Activated naive CD4-positive, alpha-beta T cell treated with anti-CD3 and anti-CD28 coated beads for 36 hours (primary cell): ENCODE results near the gene KIRREL1. TPM values are rescaled to one million over a fixed set of nuclear protein-coding genes. Genes with fewer than 3 reads are reported as not detected.
A peak's percentile ranks its signal among the peaks of the same experiment; 100 is the strongest.

Source experiments
- CTCF ChIA-PET: fragments of 350-600 bp; sonication (Branson Sonifier 250); formaldehyde crosslinking; loops from one replicate; lab custom pipeline; 2021; ENCODE audit warnings: antibody characterized with exemption; lab: Charles Lee
- DNase-seq: peaks from one replicate; pipeline ENCODE4 v3.0.0-alpha.2; 2020
- H3K27ac Mint-ChIP-seq: one replicate; pipeline ENCODE4 v1.8.0; 2021; ENCODE audit warnings: mild to moderate bottlenecking, mixed read lengths
- H3K27me3 Mint-ChIP-seq: one replicate; pipeline ENCODE4 v1.8.0; 2021; ENCODE audit warnings: low read depth, mixed read lengths
- H3K36me3 Mint-ChIP-seq: one replicate; pipeline ENCODE4 v1.8.0; 2021; ENCODE audit warnings: low read depth, mixed read lengths
- H3K4me1 Mint-ChIP-seq: one replicate; pipeline ENCODE4 v1.8.0; 2021; ENCODE audit warnings: low read depth, mixed read lengths
- H3K4me3 Mint-ChIP-seq: one replicate; pipeline ENCODE4 v1.8.0; 2021; ENCODE audit warnings: mild to moderate bottlenecking, moderate library complexity, mixed read lengths
- H3K9me3 Mint-ChIP-seq: one replicate; pipeline ENCODE4 v1.8.0; 2021; ENCODE audit warnings: mixed read lengths
- intact Hi-C: fragments of 100-400 bp; cut with micrococcal nuclease; formaldehyde crosslinking; loops from one replicate; pipeline ENCODE4 v1.15.1; 2023
- total RNA-seq, 2 experiments: library from RNA; stranded (reverse); gene quantifications; one replicate each; pipeline ENCODE4 v1.2.3, GENCODE V29; 2021

KIRREL1 gene
- total RNA-seq, 2 experiments from 2014 or later: 0.05 TPM; not detected in 1

DNA sequence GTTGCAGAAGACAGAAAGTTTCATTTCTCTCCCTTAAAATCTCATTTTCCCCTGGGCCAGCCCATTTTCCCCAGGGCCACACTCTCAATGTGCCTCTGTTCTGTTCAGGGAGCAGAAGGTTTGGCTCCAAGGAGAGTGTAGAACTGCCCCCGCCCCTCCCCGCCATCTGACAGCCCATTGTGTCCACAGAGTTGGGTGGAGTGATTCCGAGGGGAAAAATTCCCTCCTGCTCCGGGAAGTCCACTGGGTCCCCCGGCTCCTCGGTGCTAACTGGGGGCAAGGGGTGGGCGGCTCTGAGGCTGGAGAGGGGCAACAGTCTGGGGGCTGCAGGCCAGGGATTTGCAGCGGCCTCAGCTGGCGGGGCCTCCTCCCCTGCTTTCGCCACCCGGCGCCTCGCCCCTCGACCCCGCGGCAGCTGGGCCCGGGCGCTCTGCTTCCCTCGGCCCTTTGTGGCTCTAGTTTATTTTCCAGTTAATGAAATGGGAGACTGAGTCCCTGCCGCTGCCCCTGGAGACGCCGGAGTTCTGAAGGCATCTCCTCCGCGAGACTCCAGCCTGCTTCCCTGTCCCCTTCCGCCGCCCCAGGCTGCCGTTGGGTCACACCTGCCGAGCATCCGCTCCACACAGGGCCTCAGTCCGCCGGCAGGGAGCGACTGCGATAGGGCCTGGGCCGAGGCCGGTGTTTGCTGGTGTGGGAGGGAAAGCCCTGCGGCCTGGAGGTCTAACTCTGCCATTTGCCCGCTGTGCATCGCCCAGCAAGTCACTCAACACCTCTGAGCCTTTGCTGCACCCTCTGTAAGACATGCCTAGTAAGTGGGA, 14.7 kb upstream of the KIRREL1 start:
- peak; percentile 5 for DNase-seq
- intact Hi-C loops: no loop called here
- CTCF ChIA-PET: interaction anchor here (0.6 to 1.0 kb wide), 2 partner anchors 107 to 135 kb away, joined by 3 to 5 read pairs; no protein-coding TSS in a partner anchor
- H3K9me3 Mint-ChIP-seq: no peaks in the 10 kb centered on the region
- no peak overlapping the region for H3K27ac Mint-ChIP-seq
- no peaks in the 10 kb centered on the region for H3K4me1 Mint-ChIP-seq
- no peak overlapping the region for H3K4me3 Mint-ChIP-seq
- H3K27me3 Mint-ChIP-seq: peaks cover 33% of the 10 kb centered on the region
- H3K36me3 Mint-ChIP-seq: no peaks in the 10 kb centered on the region

DNA sequence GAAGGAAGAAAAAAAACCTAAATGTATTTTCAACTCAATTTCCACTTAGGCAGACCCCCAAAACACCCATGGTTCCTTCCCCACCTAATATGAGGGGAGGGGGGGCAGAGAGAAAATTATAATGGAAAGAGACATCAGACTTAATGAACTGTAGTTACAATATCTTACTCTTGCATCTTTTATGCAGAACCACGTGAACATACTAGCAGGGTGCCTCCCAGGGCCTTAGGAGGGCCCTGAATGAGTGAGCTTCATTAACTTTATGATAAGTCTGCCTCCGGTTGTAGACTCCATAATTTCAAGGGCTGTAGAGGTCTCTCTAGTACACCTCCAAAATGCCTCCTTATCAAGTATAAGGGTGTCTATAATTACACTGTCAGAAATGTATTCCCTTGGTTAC, 11.3 kb upstream of the KIRREL1 start:
- Mint-ChIP-seq H3K27me3 (peaks cover 22% of the 10 kb centered on the region), H3K9me3 (no peaks in the 10 kb centered on the region), H3K36me3 (no peaks in the 10 kb centered on the region), H3K4me3 (no peak overlapping the region), H3K27ac (no peak overlapping the region), H3K4me1 (no peaks in the 10 kb centered on the region)
- CTCF ChIA-PET: interaction anchor here (2.3 to 2.6 kb wide), 2 partner anchors 9 to 139 kb away, joined by 6 to 13 read pairs; no protein-coding TSS in a partner anchor
- no peak for DNase-seq
- intact Hi-C loops: no loop called here

DNA sequence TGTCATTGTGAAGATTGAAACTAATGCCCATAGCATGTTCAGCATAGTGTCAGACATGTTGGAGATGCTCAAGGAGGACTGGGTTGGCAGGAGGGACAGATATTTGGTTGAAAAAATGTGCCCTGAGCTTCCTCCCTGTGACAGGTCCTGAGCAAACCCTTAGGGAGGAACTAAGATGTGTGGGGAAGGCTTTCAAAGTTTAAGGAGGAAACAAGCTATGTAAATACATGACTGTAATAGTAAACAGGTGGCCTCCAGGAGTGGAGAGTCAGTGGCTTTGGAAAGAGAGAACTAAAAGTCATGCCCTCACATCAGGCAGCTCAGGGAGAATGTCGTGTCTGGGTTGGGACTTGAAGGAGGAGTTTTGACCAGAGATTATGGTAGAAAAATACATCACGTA, 9.7 kb upstream of the KIRREL1 start:
- H3K9me3 Mint-ChIP-seq: no peaks in the 10 kb centered on the region
- no peak overlapping the region for H3K4me3 Mint-ChIP-seq
- H3K27ac Mint-ChIP-seq: no peak overlapping the region
- CTCF ChIA-PET: interaction anchor here (0.7 to 2.7 kb wide), 5 partner anchors 8 to 140 kb away, joined by 3 to 7 read pairs (median 5); no protein-coding TSS in a partner anchor
- peaks cover 15% of the 10 kb centered on the region for H3K27me3 Mint-ChIP-seq
- no peaks in the 10 kb centered on the region for H3K4me1 Mint-ChIP-seq
- no peaks in the 10 kb centered on the region for H3K36me3 Mint-ChIP-seq
- no peak for DNase-seq
- intact Hi-C loops: no loop called here

DNA sequence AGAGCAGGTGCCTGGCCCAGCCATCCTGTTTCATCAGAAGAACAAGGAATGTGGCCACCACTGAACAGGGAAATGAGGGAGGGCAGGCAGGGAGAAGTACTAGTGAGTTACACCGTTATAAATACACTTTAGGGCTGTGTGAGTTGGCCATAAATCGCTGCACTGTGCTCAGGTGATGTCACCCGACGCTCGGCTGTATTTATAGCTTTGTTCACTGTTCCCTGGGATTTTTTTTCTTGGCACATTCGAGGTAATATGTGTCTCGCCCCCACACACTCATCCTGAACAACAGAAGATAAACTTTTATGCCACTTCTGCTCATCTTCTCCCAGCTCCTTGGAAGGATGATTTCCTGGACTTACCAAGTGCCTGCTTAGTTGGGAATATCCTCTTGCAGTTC, 9.0 kb upstream of the KIRREL1 start:
- no peak for DNase-seq
- no peak overlapping the region for H3K4me3 Mint-ChIP-seq
- no peaks in the 10 kb centered on the region for H3K9me3 Mint-ChIP-seq
- intact Hi-C loops: no loop called here
- CTCF ChIA-PET: interaction anchor here (0.7 to 2.7 kb wide), 5 partner anchors 7 to 139 kb away, joined by 3 to 7 read pairs (median 3); no protein-coding TSS in a partner anchor
- no peak overlapping the region for H3K27ac Mint-ChIP-seq
- H3K4me1 Mint-ChIP-seq: no peaks in the 10 kb centered on the region
- peaks cover 13% of the 10 kb centered on the region for H3K27me3 Mint-ChIP-seq
- H3K36me3 Mint-ChIP-seq: no peaks in the 10 kb centered on the region

DNA sequence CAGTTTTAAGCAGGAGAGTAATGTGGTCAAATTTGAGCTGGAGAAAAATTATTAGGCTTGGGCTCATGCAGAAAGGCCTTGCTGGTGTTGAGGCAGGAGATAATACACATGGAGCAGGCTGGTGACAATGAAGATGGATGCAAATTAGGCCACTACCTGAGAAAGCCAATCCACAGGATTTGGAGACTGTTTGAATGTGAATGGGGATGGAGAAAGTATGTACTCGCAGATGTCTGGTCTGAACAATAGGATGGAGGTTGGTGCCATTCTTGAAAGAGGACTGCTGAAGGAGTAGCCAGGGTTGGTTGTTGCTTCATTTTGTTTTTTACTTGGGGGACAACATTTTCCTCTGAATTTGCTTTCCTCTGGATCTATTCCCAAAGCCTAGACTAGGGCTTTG, 8.0 kb upstream of the KIRREL1 start:
- H3K27me3 Mint-ChIP-seq: peaks cover 16% of the 10 kb centered on the region
- no peak overlapping the region for H3K4me3 Mint-ChIP-seq
- no peaks in the 10 kb centered on the region for H3K9me3 Mint-ChIP-seq
- H3K27ac Mint-ChIP-seq: no peak overlapping the region
- H3K4me1 Mint-ChIP-seq: no peaks in the 10 kb centered on the region
- CTCF ChIA-PET: interaction anchor here (1.3 kb wide), 1 partner anchor 136 kb away, joined by 3 read pairs; no protein-coding TSS in a partner anchor
- H3K36me3 Mint-ChIP-seq: no peaks in the 10 kb centered on the region
- DNase-seq: no peak
- intact Hi-C loops: no loop called here

DNA sequence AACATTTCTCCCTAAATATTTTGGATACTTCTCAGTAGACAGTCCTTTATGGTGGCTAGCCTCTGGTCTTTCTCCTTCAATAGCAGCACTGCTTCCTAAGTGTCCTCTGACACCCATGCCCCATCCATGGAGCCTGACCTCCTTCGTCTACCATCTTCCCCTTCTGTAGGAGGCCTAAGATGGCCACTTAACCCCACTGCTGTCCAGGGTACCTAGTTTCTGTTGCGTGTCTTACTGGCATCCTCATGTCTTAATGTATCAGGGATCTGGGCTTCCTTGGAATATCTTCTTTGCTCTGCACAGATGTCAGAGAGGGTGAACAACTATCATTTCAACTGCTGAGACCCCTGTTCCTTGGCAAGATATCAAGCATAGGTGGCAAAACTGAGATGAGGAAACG, 5.4 kb upstream of the KIRREL1 start:
- peaks cover 3% of the 10 kb centered on the region for H3K4me1 Mint-ChIP-seq
- intact Hi-C loops: no loop called here
- H3K36me3 Mint-ChIP-seq: no peaks in the 10 kb centered on the region
- no peak overlapping the region for H3K27ac Mint-ChIP-seq
- CTCF ChIA-PET: interaction anchor here (7.2 kb wide), 1 partner anchor 136 kb away, joined by 128 read pairs; no protein-coding TSS in a partner anchor
- no peak for DNase-seq
- H3K9me3 Mint-ChIP-seq: no peaks in the 10 kb centered on the region
- H3K4me3 Mint-ChIP-seq: no peak overlapping the region
- H3K27me3 Mint-ChIP-seq: peaks cover 34% of the 10 kb centered on the region

DNA sequence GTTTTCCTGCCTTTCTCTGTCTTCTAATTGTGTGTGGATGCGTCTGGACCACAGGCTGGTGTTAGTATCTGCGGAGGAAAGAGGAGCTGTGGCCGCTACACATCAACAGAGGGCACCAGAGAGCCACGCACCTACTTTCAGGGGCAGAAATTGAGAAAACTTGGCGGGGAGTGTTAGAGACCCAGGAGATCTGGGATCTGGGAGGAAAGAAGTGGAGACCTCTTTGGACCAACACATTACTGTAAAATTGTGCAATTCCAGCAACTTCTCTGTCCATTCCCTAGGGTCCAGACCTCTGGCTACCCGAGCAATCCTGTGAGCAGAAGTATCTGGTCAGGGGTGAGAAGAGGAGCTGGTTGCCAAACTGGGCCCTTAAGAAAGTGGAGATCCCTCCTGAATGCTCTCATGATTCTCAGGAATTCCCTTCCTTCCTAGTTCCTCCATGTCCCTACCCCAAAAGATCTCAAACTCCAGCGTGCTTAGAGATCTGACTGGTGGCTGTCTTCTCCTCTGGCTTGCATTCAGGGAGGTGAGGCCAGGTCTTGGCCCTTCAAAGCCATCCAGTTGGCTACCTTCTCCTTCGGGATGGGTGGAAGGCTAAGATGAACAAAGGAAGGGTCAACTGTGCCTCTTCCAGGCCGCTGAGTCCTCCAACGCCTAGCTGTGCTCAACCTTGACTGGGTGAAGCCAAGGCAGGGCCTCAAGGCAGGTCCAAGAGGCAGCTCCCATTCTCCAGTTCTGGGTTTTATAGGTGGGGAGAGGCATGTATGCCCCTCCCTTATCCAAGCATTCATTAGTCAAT, 1.2 kb upstream of the KIRREL1 start:
- Mint-ChIP-seq H3K36me3 (no peaks in the 10 kb centered on the region), H3K9me3 (no peaks in the 10 kb centered on the region), H3K4me3 (no peak overlapping the region), H3K27me3 (peaks cover 48% of the 10 kb centered on the region), H3K27ac (no peak overlapping the region), H3K4me1 (peaks cover 5% of the 10 kb centered on the region)
- intact Hi-C loops: loop anchor here (1.0 to 10.0 kb wide), 7 partner anchors 29 to 1083 kb away; partner anchors contain the start of gene AIM2
- CTCF ChIA-PET: interaction anchor here (0.6 to 7.2 kb wide), 22 partner anchors 8 to 1076 kb away, joined by 3 to 128 read pairs (median 6); no protein-coding TSS in a partner anchor
- peak; percentile 66 for DNase-seq

DNA sequence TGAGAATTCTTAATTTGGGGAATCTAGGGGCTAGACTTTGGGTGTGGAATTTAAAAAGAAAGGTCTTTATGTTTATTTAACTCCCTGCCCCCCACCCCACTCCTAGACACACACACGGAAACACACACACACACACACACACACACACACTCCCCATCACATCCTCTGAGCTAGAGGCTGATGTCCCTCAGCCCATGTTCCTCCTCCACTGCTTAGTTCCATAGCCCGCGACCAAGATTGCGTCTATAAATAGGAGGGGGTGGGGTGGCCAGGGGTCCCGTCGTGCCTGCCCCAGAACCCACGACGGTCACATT, 655 bp upstream of the KIRREL1 start:
- Mint-ChIP-seq H3K27ac (no peak overlapping the region), H3K27me3 (peaks cover 51% of the 10 kb centered on the region), H3K4me3 (peak overlapping the region; percentile 66), H3K36me3 (no peaks in the 10 kb centered on the region), H3K9me3 (no peaks in the 10 kb centered on the region), H3K4me1 (peaks cover 5% of the 10 kb centered on the region)
- CTCF ChIA-PET: interaction anchor here (0.6 to 7.2 kb wide), 16 partner anchors 11 to 217 kb away, joined by 3 to 128 read pairs (median 12); no protein-coding TSS in a partner anchor
- intact Hi-C loops: loop anchor here (1.0 to 10.0 kb wide), 7 partner anchors 30 to 1082 kb away; partner anchors contain the start of gene AIM2
- peak; percentile 14 for DNase-seq

DNA sequence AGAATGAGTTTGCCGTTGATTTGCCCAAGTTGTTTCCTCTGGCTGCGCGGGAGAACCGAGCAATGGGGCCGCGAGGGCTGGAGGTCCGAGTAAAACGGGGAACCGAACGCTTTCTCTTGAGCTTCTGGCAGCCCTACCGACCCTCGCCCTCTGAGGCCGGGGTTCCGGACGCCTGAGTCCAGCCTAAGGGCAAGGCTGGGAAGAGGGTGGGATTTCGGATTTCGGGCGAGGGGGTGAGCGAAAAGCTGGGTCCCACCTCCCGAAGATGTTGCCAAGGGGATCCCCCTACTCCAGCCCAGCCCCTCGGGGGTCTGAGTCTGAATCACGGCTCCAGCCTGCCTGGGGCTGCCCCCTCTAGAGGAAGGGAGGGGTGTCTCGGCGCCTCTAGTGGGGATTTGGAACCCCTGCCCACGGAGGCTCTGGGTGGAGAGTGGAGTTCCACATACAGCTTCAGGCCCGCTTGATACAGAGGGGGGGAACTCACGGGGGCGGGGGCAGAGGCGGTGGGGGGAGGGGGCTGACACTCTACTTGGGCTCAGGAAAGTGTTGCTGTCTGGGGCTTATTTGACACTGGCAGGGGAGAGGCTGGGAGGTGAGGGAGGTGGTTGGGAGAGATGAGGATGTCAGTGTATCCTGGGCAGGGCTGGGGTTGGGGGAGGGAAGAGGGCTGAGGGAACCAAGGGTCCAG, 617 bp downstream of the KIRREL1 start:
- Mint-ChIP-seq H3K27me3 (peaks cover 48% of the 10 kb centered on the region), H3K36me3 (no peaks in the 10 kb centered on the region), H3K27ac (no peak overlapping the region), H3K4me3 (no peak overlapping the region), H3K9me3 (no peaks in the 10 kb centered on the region), H3K4me1 (peaks cover 5% of the 10 kb centered on the region)
- CTCF ChIA-PET: interaction anchor here (7.2 kb wide), 1 partner anchor 130 kb away, joined by 128 read pairs; no protein-coding TSS in a partner anchor
- intact Hi-C loops: loop anchor here (2.0 to 10.0 kb wide), 3 partner anchors 31 to 1081 kb away; partner anchors contain the start of gene AIM2
- no peak for DNase-seq

DNA sequence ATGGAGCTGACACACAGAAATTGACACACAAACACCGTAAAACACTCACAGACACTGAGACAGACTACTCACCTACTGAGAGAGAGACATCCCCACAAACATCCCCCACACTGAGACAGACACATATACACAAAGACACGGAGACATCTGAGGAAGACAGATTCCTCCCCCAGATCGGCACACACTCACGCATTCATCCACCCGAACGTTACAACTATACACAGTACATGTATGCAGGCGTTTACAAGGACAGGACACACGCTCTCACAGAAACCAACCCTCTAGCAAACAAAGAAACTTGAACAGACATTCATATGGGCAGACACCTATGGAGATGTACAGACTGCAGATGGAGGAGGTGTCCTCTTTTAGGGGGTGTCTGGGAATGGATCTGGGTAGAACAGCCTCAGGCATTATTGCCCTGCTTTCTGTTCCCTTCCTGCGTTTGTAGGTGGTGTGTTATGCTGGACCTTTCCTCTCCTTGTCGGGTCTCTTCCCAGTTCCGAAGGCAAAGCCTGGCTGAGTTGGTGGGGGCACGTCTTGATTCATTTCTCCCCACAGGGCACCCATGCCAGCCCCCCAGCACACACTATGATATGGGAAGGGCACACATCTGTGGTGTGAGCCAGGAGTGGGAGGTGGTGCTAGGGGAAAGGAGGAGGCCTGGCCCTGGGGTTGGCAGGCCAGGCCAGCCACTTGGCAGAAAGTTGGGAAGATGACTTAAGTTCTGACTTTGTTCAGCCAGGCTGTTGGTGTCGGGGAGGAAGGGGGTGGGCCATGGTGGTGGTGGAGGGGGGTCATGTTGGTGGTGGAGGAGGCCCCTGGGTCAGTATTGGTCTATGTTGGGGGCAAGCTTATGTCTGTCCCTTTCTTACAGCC, 1.5 kb downstream of the KIRREL1 start:
- H3K27me3 Mint-ChIP-seq: peaks cover 47% of the 10 kb centered on the region
- no peaks in the 10 kb centered on the region for H3K36me3 Mint-ChIP-seq
- intact Hi-C loops: loop anchor here (10.0 kb wide), 1 partner anchor 1080 kb away; the partner anchor contains the start of gene AIM2
- CTCF ChIA-PET: interaction anchor here (0.5 to 7.2 kb wide), 3 partner anchors 129 to 524 kb away, joined by 3 to 128 read pairs (median 3); no protein-coding TSS in a partner anchor
- no peaks in the 10 kb centered on the region for H3K9me3 Mint-ChIP-seq
- no peak for DNase-seq
- peaks cover 5% of the 10 kb centered on the region for H3K4me1 Mint-ChIP-seq
- H3K4me3 Mint-ChIP-seq: no peak overlapping the region
- H3K27ac Mint-ChIP-seq: no peak overlapping the region
